HG03039 (cell line): ENCODE measurements around the gene ATP8B3.

Experiments
- ATAC-seq: cut with Tn5 transposase; IDR thresholded peaks from one replicate; pipeline ENCODE4 v1.9.1; 2021; ENCODE audit warnings: mild to moderate bottlenecking, moderate library complexity; ENCODE audit not compliant: unreplicated experiment

Gene ATP8B3

DNA sequence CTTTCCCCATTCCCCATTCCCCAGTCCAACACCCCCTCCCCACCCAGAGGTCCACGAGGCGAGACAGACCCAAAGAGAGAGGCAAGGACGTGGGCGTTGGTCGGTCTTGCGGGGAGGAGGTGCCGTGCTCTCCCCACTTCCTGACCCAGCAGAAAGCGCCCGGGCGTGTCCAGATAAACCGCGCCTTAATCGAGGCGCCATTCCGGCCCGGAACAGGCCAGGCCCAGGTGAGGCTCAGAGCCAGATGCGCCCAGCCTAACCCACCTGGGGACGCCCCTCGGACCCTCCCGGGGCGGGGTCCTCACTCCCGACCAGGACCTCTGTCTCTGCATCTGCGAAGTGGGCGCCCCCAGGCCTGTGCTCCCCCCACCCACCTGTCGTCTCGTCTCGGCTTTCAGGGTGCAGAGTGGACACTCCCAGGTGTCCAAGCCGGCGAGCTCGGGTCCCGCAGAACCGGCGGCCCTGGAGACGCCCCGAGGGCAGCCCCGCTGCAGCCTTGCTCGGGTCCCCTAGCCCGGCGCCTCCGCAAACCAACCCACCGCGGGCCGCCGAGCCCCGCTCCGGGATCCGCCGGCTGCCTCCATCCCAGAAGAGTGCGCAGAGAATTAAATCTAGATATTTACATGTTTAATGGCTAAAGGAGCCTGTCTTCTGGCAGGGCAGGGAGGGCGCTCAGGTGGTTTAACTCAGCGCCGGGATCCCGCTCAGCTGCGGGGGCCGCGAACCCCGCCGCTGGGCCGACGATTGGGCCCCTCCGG is 63.8 kb downstream of the ATP8B3 start:
- ATAC-seq: no peak

GRCh38 chr19:1747285-1748114 is 64.6 kb downstream of the ATP8B3 start:
- no peak for ATAC-seq

DNA sequence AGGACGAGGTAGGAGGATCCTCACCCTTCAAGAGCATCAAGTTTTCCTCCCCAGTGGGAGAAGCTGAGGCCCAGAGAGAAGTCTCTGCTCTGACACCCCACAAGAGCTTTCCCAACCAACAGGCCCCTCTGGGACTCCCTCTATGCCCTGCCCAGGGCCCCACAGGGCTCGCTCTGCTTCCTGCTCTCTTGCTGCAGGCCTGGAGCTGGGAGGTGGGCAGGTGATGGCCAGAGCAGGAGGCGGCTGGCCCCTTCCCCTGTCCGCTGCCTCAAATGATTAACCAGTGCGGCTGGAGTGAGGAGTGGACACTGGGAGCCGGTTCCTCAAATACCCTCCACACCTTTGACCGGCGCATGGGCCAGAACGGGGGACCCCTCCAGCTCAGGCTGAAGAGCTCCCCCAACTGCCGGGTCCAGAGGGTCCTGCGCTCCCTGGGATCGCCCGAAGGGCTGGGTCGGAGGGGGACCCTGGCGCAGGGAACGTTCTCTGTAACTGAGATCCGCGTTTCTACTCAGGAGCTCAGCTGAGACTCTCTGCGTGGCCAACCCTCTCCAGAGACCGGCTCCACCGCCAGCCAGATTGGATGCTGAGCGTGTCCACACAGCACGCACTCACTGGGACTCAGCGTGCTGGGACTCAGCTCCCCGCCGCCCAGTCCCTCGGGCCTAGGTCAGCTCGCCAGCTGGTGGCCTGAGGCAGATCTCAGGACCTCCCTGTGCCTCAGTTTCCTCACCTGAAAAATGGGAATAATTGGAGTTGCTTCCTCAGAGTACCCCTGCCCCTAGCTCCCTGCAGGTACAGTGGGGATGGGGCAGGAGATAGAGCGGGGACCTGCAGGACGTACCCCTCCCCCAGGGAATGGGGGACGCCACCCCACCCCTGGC is 65.4 kb downstream of the ATP8B3 start:
- no peak for ATAC-seq

- ATAC-seq: no peak
Observed at GRCh38 chr19:1745589-1746031, 66.5 kb downstream of the ATP8B3 start.

DNA sequence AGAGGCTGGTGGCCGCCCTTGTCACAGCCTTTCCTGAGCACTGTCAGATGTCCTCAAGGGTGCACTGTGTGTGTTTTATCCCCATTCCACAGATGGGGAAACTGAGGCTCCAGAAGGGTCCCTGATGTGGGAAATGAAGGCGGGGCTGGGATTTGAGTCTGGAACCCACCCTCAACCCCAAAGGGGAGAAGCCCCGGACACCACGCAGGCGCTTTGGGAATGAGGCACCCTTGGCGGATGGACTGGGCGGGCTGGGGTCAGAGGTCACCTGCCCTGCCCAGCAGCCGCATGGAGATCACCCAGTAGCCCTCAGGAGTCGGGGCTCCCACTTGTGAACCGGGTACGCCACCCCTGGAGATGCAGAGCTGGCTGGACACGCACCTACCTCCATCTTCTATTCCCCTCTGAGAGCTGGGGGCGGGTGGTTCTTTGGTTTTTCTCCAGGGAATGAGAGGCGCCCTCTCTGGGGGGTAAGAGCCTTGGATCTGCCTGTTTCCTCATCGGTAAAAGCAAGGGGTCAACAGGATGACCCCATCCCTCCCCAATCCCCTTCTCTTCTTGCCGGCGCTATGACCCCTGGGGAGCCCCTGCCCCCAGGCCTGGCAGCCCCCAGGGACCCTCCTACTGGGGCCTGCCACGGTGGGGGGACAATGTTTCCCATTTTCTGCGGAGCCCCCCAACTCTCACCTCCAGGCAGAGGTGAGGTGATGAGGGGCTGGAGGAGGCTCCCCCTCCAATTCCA is 67.1 kb downstream of the ATP8B3 start:
- no peak for ATAC-seq

- no peak for ATAC-seq
Observed at GRCh38 chr19:1744133-1744665, 67.9 kb downstream of the ATP8B3 start.

DNA sequence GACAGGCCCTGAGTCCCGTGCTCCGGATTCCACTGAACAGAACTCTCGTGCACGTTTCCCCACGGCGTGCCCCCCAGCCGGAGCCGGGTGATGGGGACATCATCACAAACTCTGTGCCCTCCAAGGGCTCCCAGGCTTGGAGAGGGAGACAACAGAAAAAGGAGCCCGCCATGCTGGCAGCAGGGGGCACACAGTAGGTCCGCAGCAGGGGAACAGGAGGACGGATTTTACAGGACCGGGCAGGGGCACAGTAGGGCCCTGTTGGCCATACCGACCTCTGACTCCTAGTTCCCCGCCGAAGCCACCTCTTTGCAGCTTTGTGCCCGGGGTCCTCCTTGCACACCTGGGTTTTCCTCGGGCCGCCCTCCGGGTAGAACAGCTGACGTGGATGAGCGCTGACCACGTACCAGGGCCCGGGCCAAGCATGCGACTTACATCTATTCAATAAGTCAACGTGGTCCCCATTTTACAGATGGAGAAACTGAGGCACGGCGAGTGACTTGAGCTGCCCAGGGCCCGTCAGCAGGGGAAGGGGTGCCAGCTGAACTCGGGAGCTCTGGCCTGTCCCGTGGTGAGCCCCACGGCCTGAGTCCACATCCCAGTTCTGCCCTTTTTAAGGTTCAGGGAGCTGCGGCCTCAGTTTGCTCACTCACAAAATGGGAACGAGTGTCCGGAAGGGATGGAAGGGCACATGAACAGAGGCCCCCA is 68.9 kb downstream of the ATP8B3 start:
- no peak for ATAC-seq

DNA sequence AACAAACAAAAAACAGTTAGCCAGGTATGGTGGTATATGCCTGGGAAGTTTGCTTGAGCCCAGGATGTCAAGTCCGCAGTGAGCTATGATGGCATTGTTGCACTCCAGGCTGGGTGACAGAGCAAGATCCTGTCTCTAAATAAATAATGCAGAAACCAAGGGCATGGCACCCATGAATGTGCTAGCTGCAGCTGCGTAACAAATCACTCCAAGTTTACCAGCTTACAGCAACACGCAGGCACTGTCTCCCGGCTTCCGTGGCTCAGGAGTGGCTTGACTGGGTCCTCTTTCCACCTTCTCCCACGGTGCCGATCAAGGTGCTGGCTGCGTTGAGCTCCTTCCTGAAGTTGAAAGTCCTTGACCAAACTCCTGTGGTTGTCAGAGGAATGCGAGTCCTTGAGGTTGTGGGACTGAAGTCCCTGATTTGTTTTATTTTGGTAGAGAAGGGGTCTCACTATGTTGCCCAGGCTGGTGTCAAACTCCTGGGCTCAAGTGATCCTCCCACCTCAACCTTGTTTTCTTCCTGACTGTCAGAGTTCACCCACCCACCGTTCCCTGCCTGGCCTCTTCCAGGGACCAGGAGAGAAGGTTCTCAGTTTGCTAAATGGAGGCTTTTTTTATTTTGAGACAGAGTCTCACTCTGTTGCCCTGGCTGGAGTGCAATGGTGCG is 72.0 kb downstream of the ATP8B3 start:
- ATAC-seq: no peak

DNA sequence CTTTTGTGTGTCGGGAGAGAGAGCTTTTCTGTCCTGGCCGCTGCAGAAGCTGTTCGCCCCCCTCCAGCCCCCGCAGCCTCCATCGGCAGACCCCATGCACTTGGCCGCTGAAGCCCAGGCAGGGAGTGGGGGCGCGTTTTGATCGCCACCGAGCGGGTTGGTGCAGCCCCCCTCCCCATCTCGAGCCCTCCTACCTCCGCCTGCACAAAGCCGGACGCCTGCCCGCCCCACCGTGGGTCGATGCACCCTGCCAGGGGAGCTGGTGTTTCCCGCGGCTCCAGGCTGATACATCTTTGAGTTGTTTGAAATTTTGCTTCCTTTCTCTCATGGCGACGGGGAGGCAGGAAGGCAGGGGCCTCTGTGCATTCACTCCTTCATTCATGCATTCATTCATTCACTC is 75.1 kb downstream of the ATP8B3 start:
- no peak for ATAC-seq

- ATAC-seq: no peak
Observed at GRCh38 chr19:1736280-1736679, 75.8 kb downstream of the ATP8B3 start.

DNA sequence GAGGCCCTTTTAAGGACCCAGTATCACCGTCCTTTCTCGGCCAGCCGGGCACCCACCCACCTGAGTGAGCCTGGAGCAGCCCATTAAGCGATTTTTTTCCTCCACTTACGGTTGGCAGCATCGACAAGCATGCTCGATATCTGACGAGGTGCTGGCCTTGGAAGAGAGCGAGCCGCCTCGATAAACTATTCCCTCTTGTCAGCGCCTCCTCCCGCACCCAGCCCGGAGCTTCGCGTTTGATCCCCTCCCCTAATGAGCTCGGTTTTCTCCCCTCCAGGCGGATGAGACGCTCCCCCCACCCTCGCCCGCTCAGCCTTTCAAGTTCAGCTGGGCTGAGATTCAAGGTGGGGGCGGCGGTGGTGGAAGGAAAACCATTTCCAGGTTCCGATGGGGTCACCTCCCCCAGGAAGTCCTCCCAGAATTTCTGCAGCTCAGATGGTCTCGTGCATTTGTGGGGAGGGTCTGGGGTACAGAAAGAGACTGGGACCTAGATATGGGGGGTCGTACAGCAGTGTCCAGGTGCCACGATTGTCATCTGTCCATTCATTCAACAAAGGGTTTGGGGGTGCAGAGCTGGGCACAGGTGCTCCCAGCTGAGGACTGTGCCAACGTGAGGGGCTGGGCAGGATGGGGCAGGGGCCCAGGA is 77.6 kb downstream of the ATP8B3 start:
- no peak for ATAC-seq
